AG09309 (cell line): ENCODE results near the gene CUBN.

Experiments
- DNase-seq: peaks from one replicate; pipeline ENCODE4 v3.0.0-alpha.2; 2010; ENCODE audit warnings: low read depth
- H3K4me3 ChIP-seq: 2 replicates; pipeline ENCODE4 v1.5.1; 2011; ENCODE audit warnings: mild to moderate bottlenecking, low read depth, low read length, moderate library complexity; ENCODE audit not compliant: control insufficient read depth
- TF ChIP-seq, protein P1 (sequence below): IDR thresholded peaks from 2 replicates; pipeline ENCODE4 v1.5.1; 2011; ENCODE audit warnings: mild to moderate bottlenecking, low read depth, low read length, inconsistent platforms; ENCODE audit not compliant: insufficient read depth, control insufficient read depth; ENCODE audit errors: missing control alignments

CUBN gene

DNA sequence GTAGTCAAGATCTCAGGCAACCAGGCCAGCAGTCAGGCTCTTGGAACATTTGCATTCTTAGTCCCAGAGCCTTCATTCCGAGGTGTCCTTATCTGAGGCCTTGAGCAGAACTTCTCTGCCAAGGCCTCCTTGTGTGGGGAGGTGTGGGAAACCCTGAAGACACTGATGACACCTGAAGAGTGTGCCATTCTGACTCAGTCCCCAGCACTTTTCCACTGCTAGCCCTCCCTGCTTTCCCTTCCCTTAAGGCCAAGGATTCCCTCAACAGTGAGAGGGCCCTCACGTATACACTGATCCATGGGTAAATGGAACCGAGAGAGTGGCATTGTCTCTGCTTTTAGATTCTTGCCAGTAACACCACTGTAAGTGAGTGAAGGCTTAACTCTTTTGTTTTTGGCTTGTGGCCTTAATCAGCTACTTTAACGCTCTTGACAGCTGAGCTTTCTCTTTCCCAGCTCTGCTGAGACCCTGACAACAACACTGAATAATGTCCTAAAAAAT, 41.6 kb upstream of the CUBN start:
- TF ChIP-seq, protein P1, sequence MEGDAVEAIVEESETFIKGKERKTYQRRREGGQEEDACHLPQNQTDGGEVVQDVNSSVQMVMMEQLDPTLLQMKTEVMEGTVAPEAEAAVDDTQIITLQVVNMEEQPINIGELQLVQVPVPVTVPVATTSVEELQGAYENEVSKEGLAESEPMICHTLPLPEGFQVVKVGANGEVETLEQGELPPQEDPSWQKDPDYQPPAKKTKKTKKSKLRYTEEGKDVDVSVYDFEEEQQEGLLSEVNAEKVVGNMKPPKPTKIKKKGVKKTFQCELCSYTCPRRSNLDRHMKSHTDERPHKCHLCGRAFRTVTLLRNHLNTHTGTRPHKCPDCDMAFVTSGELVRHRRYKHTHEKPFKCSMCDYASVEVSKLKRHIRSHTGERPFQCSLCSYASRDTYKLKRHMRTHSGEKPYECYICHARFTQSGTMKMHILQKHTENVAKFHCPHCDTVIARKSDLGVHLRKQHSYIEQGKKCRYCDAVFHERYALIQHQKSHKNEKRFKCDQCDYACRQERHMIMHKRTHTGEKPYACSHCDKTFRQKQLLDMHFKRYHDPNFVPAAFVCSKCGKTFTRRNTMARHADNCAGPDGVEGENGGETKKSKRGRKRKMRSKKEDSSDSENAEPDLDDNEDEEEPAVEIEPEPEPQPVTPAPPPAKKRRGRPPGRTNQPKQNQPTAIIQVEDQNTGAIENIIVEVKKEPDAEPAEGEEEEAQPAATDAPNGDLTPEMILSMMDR: no peak
- no peak for DNase-seq
- H3K4me3 ChIP-seq: no peak overlapping the region

DNA sequence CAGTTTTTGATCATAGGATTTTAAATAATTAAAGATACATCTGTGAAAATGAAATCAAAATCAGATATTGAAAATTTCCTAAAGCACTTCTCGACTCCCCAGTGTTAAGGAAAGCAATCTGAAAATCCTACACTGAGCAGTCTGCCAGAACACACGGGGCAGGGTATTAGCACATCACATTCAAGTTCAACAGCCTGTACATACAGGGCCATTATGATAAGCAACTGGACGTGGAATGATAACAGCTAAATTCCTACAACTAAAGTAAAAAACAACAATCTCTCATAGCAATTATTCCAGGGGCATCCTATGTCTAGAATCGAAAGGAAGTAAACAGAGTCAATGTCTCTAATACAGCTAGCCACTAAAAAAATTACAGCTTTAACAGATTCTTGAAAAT, 40.2 kb upstream of the CUBN start:
- no peak for DNase-seq
- no peak overlapping the region for H3K4me3 ChIP-seq
- TF ChIP-seq, protein P1: no peak

DNA sequence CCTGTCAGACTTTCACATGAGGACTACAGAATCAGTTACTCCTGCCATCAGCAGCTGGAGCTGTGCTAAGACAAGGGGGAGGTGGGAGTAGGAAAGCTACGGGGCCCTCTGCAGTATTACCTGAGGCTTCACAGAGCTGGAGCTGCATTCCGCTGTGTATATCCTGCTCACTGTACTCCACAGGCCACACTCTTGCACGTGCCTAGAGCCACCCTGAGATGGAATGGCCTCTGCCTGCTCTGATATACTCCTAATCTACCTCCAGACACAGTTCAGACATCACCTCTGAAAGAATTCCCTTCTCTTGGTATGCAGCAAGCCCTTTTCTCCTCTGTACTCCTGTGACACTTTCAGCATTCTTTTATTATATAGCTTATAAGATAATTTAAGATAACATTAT, 37.1 kb upstream of the CUBN start:
- TF ChIP-seq, protein P1: no peak
- no peak overlapping the region for H3K4me3 ChIP-seq
- no peak for DNase-seq

DNA sequence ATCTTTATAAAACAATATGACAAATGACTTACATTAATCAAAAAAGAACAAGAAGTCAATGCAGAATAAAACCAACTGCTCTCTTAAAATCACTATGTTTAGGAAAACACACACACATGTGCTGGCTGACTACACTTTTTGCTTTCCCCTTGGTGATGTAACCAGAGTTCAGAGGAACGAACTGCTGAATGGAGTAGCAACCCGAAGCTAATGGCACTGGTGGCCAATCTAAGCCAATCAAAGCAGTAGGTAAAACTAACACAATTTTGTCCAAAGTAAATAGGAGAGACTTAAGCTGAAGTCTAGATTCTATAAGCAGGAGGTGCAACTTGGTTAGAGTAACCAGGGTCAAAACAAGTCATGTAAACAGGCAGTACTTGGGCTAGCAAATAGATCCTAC, 33.2 kb upstream of the CUBN start:
- H3K4me3 ChIP-seq: no peak overlapping the region
- DNase-seq: no peak
- TF ChIP-seq, protein P1: no peak

DNA sequence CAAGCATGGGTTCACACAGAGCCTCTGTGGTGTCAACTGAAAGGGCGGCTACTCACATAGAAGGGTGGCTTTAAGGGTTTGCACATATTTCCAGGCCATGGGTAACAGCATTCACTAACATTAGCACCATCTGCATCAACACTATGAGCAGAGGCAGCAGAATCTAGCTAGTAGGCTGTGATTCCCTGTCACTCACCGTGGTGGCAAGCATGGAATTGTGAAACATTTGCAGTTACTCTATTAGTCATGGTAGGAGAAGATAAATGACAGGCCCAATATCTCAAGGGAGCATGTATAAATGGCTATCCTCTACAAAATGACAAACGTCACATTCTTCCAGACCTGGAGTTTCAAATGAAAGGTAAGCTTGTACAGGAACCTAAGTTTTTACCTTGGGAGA, 32.2 kb upstream of the CUBN start:
- TF ChIP-seq, protein P1: no peak
- H3K4me3 ChIP-seq: no peak overlapping the region
- no peak for DNase-seq

DNA sequence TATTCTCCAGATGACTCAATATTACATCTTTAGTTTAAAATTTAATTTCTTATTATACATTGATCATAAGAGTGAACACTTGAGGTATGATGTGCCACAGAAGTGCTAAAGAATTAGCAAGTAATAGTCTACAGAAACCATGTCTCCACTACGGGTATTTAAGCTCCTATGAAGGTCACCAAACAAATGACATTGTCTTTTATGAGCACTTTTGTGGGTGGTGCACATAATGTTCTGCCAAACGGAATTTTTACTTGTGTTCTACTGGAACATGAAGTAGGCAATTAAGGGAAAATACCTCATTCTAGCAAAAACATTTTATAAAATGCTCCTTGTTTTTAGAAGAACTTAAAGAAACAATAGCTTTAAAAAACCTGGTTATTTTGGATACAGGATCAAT, 27.4 kb upstream of the CUBN start:
- DNase-seq: no peak
- TF ChIP-seq, protein P1: no peak
- H3K4me3 ChIP-seq: no peak overlapping the region

DNA sequence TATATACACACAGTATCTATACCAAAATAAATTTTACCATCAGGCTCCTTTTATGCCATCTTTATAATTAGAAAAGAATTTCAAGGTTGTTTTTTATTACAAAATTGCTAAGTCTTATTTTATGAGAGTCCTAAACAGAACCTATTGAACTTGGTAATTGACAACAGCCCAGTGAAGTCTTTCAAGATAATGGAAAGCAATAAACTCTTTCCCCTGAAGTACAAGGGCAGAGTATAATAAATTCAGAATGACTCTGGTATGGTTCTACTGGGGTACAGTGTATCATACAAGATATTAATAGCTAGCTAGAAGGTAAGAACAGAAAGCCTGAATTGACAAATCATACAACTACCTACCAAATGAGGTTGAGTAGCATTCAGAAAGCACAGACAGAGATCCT, 26.2 kb upstream of the CUBN start:
- TF ChIP-seq, protein P1: no peak
- no peak for DNase-seq
- no peak overlapping the region for H3K4me3 ChIP-seq
